ENCODE results near the gene INPP4B.

DNA sequence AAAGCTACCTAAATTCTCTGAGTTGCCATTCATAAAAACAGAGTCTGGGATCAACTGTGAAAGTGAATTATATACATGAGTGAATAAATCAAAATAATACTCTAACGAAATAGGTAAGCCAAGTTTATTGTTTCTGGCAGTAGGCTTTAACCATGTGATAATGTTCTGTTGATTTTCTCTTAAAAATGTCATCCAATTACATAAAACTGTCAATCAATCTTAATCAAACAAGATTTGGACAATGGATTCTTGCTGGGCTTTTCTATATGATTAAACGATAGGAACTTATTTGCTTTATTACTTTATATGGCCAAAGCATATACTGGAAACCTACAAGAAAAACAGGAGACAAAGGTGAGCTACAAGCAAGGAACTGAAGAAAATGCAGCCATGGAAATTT is 148.8 kb downstream of the INPP4B start:
- no peak for TF ChIP-seq SRF (IDR thresholded peaks at IDR 0.05; ENCODE audit: low read depth)
- no peak for TF ChIP-seq POLR2A (IDR thresholded peaks at IDR 0.05; ENCODE audit: borderline replicate concordance, extremely low read depth, insufficient read depth, insufficient read length)
- no peak for TF ChIP-seq YY1 (IDR thresholded peaks at IDR 0.05; ENCODE audit: extremely low read depth, insufficient replicate concordance, low read depth, low read length)
- TF ChIP-seq EGR1 (IDR thresholded peaks at IDR 0.05; ENCODE audit: low read depth): no peak
- TF ChIP-seq RAD21 (IDR thresholded peaks at IDR 0.05; ENCODE audit: low read depth): no peak
- TF ChIP-seq, protein P1, sequence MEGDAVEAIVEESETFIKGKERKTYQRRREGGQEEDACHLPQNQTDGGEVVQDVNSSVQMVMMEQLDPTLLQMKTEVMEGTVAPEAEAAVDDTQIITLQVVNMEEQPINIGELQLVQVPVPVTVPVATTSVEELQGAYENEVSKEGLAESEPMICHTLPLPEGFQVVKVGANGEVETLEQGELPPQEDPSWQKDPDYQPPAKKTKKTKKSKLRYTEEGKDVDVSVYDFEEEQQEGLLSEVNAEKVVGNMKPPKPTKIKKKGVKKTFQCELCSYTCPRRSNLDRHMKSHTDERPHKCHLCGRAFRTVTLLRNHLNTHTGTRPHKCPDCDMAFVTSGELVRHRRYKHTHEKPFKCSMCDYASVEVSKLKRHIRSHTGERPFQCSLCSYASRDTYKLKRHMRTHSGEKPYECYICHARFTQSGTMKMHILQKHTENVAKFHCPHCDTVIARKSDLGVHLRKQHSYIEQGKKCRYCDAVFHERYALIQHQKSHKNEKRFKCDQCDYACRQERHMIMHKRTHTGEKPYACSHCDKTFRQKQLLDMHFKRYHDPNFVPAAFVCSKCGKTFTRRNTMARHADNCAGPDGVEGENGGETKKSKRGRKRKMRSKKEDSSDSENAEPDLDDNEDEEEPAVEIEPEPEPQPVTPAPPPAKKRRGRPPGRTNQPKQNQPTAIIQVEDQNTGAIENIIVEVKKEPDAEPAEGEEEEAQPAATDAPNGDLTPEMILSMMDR (IDR thresholded peaks at IDR 0.05 in 2 of 3, conservative IDR thresholded peaks at IDR 0.05 in 1 of 3; ENCODE audit: borderline replicate concordance in 1 of 3, insufficient read depth in 1 of 3, low read depth in 2 of 3, low read length in 2 of 3): no peak
- no peak for TF ChIP-seq EZH2 (IDR thresholded peaks at IDR 0.05)
- TF ChIP-seq, protein P2, sequence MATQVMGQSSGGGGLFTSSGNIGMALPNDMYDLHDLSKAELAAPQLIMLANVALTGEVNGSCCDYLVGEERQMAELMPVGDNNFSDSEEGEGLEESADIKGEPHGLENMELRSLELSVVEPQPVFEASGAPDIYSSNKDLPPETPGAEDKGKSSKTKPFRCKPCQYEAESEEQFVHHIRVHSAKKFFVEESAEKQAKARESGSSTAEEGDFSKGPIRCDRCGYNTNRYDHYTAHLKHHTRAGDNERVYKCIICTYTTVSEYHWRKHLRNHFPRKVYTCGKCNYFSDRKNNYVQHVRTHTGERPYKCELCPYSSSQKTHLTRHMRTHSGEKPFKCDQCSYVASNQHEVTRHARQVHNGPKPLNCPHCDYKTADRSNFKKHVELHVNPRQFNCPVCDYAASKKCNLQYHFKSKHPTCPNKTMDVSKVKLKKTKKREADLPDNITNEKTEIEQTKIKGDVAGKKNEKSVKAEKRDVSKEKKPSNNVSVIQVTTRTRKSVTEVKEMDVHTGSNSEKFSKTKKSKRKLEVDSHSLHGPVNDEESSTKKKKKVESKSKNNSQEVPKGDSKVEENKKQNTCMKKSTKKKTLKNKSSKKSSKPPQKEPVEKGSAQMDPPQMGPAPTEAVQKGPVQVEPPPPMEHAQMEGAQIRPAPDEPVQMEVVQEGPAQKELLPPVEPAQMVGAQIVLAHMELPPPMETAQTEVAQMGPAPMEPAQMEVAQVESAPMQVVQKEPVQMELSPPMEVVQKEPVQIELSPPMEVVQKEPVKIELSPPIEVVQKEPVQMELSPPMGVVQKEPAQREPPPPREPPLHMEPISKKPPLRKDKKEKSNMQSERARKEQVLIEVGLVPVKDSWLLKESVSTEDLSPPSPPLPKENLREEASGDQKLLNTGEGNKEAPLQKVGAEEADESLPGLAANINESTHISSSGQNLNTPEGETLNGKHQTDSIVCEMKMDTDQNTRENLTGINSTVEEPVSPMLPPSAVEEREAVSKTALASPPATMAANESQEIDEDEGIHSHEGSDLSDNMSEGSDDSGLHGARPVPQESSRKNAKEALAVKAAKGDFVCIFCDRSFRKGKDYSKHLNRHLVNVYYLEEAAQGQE (IDR thresholded peaks at IDR 0.05; ENCODE audit: low read depth): no peak
- no peak for TF ChIP-seq POLR2AphosphoS5 (IDR thresholded peaks at IDR 0.05; ENCODE audit: low read depth, low read length)
- TF ChIP-seq, protein P3, sequence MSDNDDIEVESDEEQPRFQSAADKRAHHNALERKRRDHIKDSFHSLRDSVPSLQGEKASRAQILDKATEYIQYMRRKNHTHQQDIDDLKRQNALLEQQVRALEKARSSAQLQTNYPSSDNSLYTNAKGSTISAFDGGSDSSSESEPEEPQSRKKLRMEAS (IDR thresholded peaks at IDR 0.05): no peak
- no peak for TF ChIP-seq CEBPB (IDR thresholded peaks at IDR 0.05; ENCODE audit: low read depth)
